HL-60 (cell line): ENCODE measurements around the gene MTMR11.

Source experiments
- CTCF ChIP-seq: IDR thresholded peaks from one replicate; pipeline ENCODE4 v1.5.1; 2011; ENCODE audit warnings: low read length, control low read depth, inconsistent platforms; ENCODE audit not compliant: insufficient read depth
- REST ChIP-seq: IDR thresholded peaks from 2 replicates; pipeline ENCODE4 v1.6.1; 2012; ENCODE audit warnings: low read depth; ENCODE audit not compliant: insufficient replicate concordance

- no peak for TF ChIP-seq CTCF
- no peak for TF ChIP-seq REST
Measured at GRCh38 chr1:149932474-149932873, 4.2 kb downstream of the MTMR11 start.
